Ishikawa (cell line): ENCODE measurements around the gene ARF6.

ENCODE experiments used
- CEBPB ChIP-seq: IDR thresholded peaks from 2 replicates; pipeline ENCODE4 v1.6.1; 2012
- CREB1 ChIP-seq: IDR thresholded peaks from 2 replicates; pipeline ENCODE4 v1.6.1; 2012; ENCODE audit warnings: low read depth
- EGR1 ChIP-seq: IDR thresholded peaks from 2 replicates; pipeline ENCODE4 v1.6.1; 2012
- EP300 ChIP-seq: IDR thresholded peaks from 2 replicates; pipeline ENCODE4 v1.6.1; 2012; ENCODE audit warnings: borderline replicate concordance
- MAX ChIP-seq: IDR thresholded peaks from 2 replicates; pipeline ENCODE4 v1.6.1; 2012
- RAD21 ChIP-seq: IDR thresholded peaks from 2 replicates; pipeline ENCODE4 v1.6.1; 2012; ENCODE audit warnings: low read depth
- REST ChIP-seq: IDR thresholded peaks from 2 replicates; pipeline ENCODE4 v1.6.1; 2012; ENCODE audit warnings: low read depth, mild to moderate bottlenecking
- TAF1 ChIP-seq: IDR thresholded peaks from 2 replicates; pipeline ENCODE4 v1.6.1; 2012; ENCODE audit warnings: low read depth, mild to moderate bottlenecking
- USF1 ChIP-seq: IDR thresholded peaks from 2 replicates; pipeline ENCODE4 v1.6.1; 2012
- YY1 ChIP-seq: IDR thresholded peaks from 2 replicates; pipeline ENCODE4 v1.6.1; 2012; ENCODE audit warnings: low read depth

DNA sequence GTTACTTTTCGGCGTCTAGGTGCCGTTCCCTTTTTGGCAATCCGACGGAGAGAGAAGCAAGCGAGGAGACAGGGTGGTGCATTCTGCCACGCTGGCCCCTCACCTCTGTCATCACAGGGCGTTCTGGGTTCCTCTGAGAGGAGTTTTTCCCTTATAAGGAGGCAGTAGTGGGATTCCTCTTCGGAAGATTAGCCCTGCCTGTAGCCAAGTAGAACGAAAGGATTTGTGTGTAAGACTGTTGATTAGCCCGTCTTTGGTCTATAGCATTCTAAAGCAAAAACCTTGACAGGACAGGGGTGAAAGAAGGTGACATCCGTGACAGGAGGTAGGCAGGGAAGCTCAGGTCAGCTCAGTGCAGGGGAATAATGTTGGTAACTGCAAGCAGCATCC is 31.2 kb upstream of the ARF6 start:
- TF ChIP-seq RAD21: no peak
- TF ChIP-seq EP300: no peak
- TF ChIP-seq CREB1: no peak
- no peak for TF ChIP-seq CEBPB
- no peak for TF ChIP-seq EGR1
- no peak for TF ChIP-seq TAF1
- no peak for TF ChIP-seq YY1
- TF ChIP-seq REST: no peak
- TF ChIP-seq MAX: no peak
- TF ChIP-seq USF1: no peak
